ENCODE results near the gene S100A7A.

S100A7A gene

GRCh38 chr1:153403421-153404085 lies 12.8 kb upstream of the S100A7A start:
- TF ChIP-seq TCF4 (CRISPR knock-in tag; IDR thresholded peaks at IDR 0.05; ENCODE audit: borderline replicate concordance) (no peak), ZNF565 (CRISPR knock-in tag; conservative IDR thresholded peaks at IDR 0.05; ENCODE audit: low read depth) (no peak), PATZ1 (CRISPR knock-in tag; IDR thresholded peaks at IDR 0.05; ENCODE audit: borderline replicate concordance) (no peak), CSRNP3 (CRISPR knock-in tag; IDR thresholded peaks at IDR 0.05) (no peak), BACH2 (CRISPR knock-in tag; IDR thresholded peaks at IDR 0.05; ENCODE audit: borderline replicate concordance) (no peak), CREB5 (CRISPR knock-in tag; IDR thresholded peaks at IDR 0.05; ENCODE audit: low read depth) (no peak), TSHZ2 (CRISPR knock-in tag; IDR thresholded peaks at IDR 0.05) (no peak), POU6F1 (CRISPR knock-in tag; IDR thresholded peaks at IDR 0.05; ENCODE audit: borderline replicate concordance, low read depth) (no peak), ESRRG (CRISPR knock-in tag; IDR thresholded peaks at IDR 0.05) (no peak), GLIS3 (CRISPR knock-in tag; IDR thresholded peaks at IDR 0.05) (no peak), OSR1 (CRISPR knock-in tag; IDR thresholded peaks at IDR 0.05) (no peak), ZFP3 (CRISPR knock-in tag; IDR thresholded peaks at IDR 0.05) (no peak), ARNTL (CRISPR knock-in tag; IDR thresholded peaks at IDR 0.05; ENCODE audit: borderline replicate concordance, low read depth) (no peak), ZFP30 (CRISPR knock-in tag; IDR thresholded peaks at IDR 0.05) (no peak), RARB (CRISPR knock-in tag; IDR thresholded peaks at IDR 0.05) (no peak), SNAI2 (CRISPR knock-in tag; IDR thresholded peaks at IDR 0.05) (no peak)
- ATAC-seq, result no peak

- ATAC-seq, result no peak; the same call in 2 of the 3 replicates
- no peak for TF ChIP-seq POU6F1 (CRISPR knock-in tag; IDR thresholded peaks at IDR 0.05; ENCODE audit: borderline replicate concordance, low read depth)
- TF ChIP-seq ARNTL (CRISPR knock-in tag; IDR thresholded peaks at IDR 0.05; ENCODE audit: borderline replicate concordance, low read depth), result no peak
- TF ChIP-seq RARB (CRISPR knock-in tag; IDR thresholded peaks at IDR 0.05), result no peak
- TF ChIP-seq CSDC2 (CRISPR knock-in tag; IDR thresholded peaks at IDR 0.05), result no peak
- TF ChIP-seq ZNF70 (CRISPR knock-in tag; IDR thresholded peaks at IDR 0.05), result no peak
- TF ChIP-seq TSHZ2 (CRISPR knock-in tag; IDR thresholded peaks at IDR 0.05), result no peak
- TF ChIP-seq CSRNP3 (CRISPR knock-in tag; IDR thresholded peaks at IDR 0.05), result no peak
- no peak for TF ChIP-seq ZFP3 (CRISPR knock-in tag; IDR thresholded peaks at IDR 0.05)
- no peak for TF ChIP-seq BACH2 (CRISPR knock-in tag; IDR thresholded peaks at IDR 0.05; ENCODE audit: borderline replicate concordance)
- no peak for TF ChIP-seq PATZ1 (CRISPR knock-in tag; IDR thresholded peaks at IDR 0.05; ENCODE audit: borderline replicate concordance)
- no peak for TF ChIP-seq ZNF565 (CRISPR knock-in tag; conservative IDR thresholded peaks at IDR 0.05; ENCODE audit: low read depth)
- no peak for TF ChIP-seq ESRRG (CRISPR knock-in tag; IDR thresholded peaks at IDR 0.05)
Measured at GRCh38 chr1:153404086-153404635, 12.2 kb upstream of the S100A7A start.

Measured in SK-N-SH treated with all-trans-retinoic acid at 6 μM for 48 hours (cell line).